GM20000 (cell line): ENCODE results near the gene NMNAT3.
A peak's percentile ranks its signal among the peaks of the same experiment; 100 is the strongest.

Experiments
- DNase-seq: peaks from one replicate; pipeline ENCODE4 v3.0.0; 2012; ENCODE audit warnings: low spot score
- TF ChIP-seq, protein P1 (sequence below): IDR thresholded peaks from 2 replicates; pipeline ENCODE4 v1.5.1; 2012; ENCODE audit warnings: mild to moderate bottlenecking, control low read depth; ENCODE audit errors: extremely low read depth, missing control alignments

Gene NMNAT3

DNA sequence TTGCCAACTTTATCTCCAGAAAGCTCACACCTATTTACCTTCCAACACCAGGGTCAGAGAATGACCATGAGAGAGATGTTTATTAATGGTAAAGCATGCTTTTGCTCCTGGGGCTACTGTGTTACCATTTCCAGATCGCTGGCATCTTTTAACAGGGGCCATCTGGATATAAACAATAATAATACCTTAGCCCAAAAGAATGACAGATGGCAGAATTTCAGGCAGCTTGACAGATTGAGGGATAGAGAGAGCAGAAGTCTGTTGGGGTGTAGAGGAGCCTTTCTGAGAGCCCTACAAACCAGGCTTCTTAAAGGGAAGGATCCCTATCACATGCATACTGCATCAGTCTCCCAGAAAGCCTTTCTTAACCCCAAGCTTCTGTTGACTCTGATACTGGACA is 156.0 kb downstream of the NMNAT3 start:
- DNase-seq: no peak
- TF ChIP-seq, protein P1, sequence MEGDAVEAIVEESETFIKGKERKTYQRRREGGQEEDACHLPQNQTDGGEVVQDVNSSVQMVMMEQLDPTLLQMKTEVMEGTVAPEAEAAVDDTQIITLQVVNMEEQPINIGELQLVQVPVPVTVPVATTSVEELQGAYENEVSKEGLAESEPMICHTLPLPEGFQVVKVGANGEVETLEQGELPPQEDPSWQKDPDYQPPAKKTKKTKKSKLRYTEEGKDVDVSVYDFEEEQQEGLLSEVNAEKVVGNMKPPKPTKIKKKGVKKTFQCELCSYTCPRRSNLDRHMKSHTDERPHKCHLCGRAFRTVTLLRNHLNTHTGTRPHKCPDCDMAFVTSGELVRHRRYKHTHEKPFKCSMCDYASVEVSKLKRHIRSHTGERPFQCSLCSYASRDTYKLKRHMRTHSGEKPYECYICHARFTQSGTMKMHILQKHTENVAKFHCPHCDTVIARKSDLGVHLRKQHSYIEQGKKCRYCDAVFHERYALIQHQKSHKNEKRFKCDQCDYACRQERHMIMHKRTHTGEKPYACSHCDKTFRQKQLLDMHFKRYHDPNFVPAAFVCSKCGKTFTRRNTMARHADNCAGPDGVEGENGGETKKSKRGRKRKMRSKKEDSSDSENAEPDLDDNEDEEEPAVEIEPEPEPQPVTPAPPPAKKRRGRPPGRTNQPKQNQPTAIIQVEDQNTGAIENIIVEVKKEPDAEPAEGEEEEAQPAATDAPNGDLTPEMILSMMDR: no peak

DNA sequence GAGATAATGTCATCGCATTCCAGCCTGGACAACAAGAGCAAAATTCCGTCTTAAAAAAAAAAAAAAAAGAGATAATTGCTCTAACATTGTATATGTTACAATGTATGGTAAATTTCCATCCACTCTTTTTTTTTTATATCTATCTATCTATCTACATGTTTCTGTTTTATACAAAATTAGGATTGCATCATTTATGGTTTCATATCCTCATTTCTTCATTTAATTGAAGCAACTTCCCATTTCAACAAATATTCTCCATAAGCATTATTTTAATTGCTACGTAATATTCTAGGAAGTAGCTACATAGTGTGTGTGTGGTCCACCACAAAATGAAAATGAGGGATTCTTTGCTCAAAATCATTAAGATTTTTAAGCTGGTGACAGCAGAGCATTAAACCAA is 156.6 kb downstream of the NMNAT3 start:
- TF ChIP-seq, protein P1: no peak
- DNase-seq: no peak

DNA sequence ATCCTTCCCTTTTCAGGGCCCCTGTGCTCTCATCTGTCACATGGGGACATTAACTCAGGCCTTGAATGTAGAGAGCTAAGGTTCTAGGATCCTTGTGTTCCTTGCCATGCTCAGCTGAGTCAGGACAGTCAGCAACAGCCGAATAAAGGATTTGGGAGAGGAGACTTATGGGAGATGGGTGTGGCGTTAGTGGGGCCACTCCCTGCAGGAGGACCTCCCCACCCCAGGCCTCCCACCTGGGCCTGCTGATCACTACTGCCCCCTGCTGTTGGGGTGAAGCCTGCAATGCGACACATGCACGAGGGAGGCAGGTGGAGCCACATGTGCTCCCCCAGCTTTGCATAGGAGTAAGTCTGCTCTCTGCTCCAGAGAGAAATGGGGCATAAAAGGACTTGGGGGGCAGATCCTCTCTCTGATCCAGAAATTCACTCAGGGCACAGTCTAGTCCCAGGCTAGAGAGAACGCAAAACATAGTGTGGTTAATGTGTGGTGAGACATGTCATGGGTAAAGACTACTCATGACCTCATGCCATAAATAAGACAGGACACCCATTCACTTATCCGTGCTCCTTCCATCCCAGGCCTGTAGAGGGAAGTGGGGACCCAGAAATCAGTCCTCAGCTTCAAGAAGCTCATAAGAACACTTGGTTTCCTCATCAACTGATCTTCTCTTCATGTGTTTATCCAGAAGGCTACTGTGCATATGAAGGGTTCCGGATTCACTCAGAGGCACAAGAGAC is 157.6 kb downstream of the NMNAT3 start:
- TF ChIP-seq, protein P1: peak; percentile 3
- DNase-seq: peak; percentile 33

DNA sequence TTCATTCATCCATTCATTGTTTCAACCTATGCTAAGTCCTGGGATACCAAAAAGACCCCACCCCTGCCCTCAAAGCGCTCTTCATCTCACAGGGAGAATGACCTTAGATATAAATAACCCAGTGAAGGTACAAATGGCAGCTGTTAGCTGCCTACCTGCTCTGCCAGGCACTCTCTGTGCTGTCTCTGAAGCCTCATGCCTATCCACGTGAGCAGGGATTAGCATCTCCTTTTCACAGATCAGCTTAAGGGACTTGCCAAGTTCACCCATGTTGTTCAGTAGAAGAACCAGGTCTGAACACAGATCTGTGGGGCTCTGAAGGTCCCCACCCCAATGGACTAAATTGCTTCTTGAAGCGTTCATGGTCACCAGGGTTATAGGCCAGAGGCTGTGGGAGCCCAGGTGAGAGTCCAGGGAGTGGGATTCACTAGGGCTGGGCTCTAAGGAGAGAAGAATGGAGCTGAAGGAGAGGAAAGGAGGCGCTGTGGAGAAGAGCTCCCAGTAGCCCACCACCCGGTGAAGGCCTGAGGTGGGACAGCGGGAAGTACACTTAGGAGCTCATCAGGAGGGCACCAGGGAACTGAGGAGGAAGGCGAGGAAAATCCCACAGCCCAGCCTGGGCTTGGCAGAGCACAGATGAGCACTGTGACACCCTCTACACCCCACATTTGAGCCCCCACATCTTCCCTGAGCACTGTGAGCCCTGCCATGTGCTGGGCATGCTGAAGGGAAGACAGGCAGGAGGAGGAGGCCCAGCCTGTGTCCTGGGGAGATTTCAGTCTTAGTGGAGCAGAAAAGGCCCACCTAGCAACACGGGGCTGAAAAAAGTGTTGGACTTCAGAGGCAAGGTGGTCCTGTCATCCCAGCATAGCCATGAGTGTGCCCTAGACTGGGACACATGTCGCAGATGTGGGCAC is 158.6 kb downstream of the NMNAT3 start:
- TF ChIP-seq, protein P1: no peak
- DNase-seq: no peak

DNA sequence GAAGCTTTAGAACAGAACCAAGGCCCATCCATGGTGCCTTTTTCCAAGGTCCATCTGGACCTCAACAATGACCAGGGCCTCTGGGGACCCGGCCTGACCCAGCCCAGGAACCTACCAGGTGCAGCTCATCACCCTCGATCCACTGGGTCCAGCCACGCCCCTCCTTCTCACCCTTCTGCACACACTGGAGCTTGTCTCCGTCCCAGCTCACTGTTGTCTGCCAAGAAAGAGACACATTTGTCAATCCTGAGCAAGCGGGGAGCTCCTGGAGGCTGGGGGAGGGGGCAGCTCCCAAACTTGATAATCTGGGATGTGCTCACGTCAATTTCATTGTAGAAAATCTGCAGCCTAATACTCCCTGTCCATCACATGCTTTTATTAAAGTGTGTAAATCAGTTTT is 159.5 kb downstream of the NMNAT3 start:
- TF ChIP-seq, protein P1: no peak
- DNase-seq: no peak

DNA sequence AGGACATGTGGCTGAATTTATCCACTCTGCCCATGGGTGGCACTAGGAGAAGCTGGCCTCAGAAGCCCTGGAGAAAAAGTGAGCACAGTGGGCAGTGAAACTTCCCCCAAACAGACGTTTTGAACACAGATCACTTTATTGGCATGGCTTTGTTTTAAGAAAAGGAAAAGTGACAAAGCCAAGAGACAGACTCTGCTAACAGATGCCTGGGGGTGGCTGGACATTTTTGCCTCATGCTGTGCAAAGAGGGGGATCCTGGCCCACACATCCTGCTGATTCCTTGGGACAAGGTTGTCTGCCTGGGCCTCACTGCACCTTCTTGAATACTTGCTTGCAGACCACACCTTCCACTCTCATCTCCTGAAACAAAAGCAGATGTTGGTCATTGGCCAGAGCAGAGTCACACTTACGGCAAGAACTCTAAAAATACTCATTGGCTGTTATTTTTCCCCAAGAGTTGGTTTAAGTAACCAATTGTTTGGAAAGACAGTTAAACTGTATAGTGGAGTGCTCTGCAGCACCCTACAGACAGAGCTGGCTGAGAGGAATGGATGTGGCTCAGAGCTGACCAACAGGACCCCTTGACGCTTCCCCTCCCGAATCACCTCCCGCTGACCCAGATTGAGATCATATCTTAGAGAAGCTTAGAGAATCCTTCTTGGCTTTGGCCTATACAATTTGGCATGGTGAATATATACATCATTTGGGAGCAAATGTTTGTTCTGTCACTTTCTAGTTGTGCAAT is 160.3 kb downstream of the NMNAT3 start:
- no peak for DNase-seq
- TF ChIP-seq, protein P1: no peak
